Epithelial cell of proximal tubule (primary cell): ENCODE data around the gene ZCCHC7. TPM values are rescaled to one million over a fixed set of nuclear protein-coding genes. Genes with fewer than 3 reads are reported as not detected.
A peak's percentile ranks its signal among the peaks of the same experiment; 100 is the strongest.
"Not testable (repeated sequence)": the region's sequence is repeated elsewhere in the genome, so short reads cannot be mapped to it uniquely, and the experiment has no call there.

Experiments
- DNase-seq: peaks from one replicate; pipeline ENCODE4 v3.0.0-alpha.2; 2011; ENCODE audit warnings: low read depth
- H3K4me3 ChIP-seq: 2 replicates; pipeline ENCODE4 v1.5.1; 2011; ENCODE audit warnings: low read depth, mild to moderate bottlenecking, low read length
- total RNA-seq: library from RNA; depleted of rRNA; stranded (reverse); fragments of >200 nt; gene quantifications from 2 replicates; pipeline ENCODE4 v1.2.3, GENCODE V29; 2015
- TF ChIP-seq, protein P1 (sequence below): conservative IDR thresholded peaks from 2 replicates; pipeline ENCODE4 v1.5.1; 2012; ENCODE audit warnings: low read depth, mild to moderate bottlenecking, low read length

ZCCHC7 gene
- 8.8 and 13.3 TPM in 2 replicates for total RNA-seq

DNA sequence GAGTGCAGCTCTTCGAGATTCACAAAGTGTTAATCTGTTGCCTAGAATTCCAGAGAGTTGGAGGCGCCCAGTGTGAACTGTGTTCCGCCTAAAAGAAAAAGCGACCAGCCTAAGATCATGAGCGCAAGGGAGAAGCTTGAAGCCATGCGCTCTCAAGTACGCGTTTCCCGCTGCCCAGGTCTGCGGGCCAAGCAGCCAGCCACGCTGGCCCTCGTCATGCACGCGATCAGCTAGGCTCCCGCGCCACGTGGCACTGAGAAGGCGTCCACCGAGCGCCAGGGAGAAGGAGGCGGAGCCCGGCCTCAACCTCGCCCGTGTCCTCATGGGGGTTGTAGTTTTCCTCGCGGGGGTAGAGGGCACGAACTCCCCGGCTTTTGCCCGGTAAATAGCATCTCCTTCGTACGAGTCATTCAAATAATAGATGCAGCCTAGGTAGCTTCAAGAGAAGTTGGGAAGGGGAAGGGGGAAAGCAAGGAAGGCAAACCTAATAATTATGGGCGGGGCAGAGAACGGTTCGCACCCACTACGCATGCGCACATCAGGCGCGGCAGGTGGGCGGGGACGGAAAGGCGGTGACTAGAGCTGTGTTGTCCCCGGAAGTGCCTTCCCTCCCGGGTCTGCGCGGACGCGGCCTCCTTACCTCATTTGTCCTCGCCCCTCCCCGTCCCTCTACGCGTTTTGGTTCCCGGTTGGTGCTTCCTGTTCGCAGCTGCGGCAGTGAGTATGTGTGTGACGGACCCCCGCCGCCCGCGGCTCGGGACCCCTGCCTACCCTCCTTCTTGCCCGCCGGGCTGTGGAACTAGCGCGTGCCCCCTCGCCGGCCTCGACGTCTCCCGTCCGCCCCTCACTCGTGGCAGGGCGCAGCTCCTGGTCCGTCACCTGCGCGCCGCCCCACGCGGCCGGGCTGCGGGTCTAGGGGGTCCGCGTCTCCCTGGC lies at the start of gene ZCCHC7:
Gene ZCCHC7 (plus strand): TSS at position 668 of the 936 bp plus-strand sequence.
- TF ChIP-seq, protein P1, sequence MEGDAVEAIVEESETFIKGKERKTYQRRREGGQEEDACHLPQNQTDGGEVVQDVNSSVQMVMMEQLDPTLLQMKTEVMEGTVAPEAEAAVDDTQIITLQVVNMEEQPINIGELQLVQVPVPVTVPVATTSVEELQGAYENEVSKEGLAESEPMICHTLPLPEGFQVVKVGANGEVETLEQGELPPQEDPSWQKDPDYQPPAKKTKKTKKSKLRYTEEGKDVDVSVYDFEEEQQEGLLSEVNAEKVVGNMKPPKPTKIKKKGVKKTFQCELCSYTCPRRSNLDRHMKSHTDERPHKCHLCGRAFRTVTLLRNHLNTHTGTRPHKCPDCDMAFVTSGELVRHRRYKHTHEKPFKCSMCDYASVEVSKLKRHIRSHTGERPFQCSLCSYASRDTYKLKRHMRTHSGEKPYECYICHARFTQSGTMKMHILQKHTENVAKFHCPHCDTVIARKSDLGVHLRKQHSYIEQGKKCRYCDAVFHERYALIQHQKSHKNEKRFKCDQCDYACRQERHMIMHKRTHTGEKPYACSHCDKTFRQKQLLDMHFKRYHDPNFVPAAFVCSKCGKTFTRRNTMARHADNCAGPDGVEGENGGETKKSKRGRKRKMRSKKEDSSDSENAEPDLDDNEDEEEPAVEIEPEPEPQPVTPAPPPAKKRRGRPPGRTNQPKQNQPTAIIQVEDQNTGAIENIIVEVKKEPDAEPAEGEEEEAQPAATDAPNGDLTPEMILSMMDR, result no peak

DNA sequence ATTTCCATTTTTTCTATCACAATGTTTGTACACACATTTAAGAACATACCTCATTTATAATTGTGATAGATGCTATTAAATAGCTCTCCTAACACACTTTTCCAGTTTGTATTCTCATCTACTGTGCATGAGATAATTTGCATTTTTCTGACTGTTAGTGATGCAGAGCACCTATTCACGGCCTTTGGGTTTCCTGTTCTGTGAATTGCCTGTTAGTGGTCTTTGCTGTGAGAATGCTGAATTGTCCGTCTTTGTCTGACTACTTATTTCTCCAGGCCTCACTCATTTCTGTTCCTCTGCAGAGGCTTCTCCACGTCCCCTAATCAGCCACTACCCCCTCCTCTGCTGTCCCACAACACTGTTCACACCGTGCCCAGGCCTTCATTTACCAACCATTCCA lies 45.6 kb upstream of the ZCCHC7 start:
- DNase-seq, H3K4me3 ChIP-seq: not testable (repeated sequence)

More for the DNA sequence above, at the start of gene ZCCHC7:
- peak within 1 kb of the TSS; percentile 96 for H3K4me3 ChIP-seq
- DNase-seq, result peak; percentile 58

DNA sequence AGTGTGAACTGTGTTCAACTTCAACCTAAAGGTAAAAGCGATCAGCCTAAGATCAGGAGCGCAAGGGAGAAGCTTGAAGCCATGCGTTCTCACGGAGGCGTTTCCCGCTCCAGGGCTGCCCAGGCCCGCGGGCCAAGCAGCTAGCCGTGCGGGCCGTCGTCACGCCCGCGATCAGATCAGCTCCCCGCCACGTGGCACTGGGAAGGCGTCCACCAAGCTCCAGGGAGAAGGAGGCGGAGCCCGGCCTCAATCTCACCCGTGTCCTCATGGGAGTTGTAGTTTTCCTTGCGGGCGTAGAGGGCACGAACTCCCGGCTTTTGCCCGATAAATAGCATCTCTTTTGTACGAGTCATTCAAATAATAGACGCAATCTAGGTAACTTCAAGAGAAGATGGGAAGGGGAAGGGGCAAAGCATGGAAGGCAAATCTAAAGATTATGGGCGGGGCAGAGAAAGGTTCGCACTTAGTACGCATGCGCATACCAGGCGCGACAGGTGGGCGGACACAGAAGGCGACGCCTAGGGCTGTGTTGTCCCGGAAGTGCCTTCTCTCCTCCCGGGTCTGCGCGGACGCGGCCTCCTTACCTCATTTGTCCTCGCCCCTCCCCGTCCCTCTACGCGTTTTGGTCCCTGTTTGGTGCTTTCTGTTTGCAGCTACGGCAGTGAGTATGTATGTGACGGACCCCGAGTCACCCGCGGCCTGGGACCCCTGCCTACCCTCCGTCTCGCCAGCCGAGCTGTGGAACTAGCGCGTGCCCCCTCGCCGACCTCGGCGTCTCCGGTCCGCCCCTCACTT lies 40.8 kb upstream of the ZCCHC7 start:
- peak overlapping the region; percentile 99 for H3K4me3 ChIP-seq
- TF ChIP-seq, protein P1, result no peak
- peak; percentile 64 for DNase-seq

DNA sequence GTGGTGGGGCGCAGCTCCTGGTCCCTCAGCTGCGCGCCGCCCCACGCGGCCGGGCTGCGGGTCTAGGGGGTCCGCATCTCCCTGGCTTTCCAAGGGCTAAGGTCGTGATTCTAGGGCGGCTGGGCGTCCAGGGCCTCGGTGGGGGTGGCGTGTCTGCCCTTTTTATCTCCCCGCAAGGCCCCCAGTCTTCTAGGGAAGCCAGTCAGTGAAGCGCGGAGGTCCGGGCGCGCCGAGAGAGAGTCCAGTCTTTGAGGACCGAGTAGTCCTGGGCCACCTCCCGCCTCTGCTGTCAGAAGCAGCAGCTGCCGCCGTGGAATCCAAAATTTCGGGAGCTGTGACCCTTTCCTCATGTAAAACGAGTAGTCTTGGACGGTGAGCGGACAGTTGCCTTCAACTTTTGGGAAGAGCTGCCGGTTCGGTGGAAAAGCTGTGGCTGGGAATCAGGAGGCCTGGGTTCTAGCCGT lies 40.2 kb upstream of the ZCCHC7 start:
- not testable (repeated sequence) for DNase-seq
- peak overlapping the region; percentile 99 for H3K4me3 ChIP-seq

DNA sequence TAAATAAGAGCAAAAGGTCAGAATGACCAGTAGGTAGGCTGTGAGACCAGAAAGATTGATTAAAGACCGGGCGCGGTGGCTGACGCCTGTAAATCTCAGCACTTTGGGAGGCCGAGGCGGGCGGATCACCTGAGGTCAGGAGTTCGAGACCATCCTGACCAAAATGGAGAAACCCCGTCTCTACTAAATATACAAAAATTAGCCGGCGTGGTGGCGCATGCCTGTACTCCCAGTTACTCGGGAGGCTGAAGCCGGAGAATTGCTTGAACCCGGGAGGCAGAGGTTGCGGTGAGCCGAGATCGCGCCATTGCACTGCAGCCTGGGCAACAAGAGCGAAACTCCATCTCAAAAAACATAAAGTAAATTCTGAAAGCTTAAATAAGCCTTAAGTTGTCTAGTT lies 38.9 kb upstream of the ZCCHC7 start:
- not testable (repeated sequence) for DNase-seq, H3K4me3 ChIP-seq

DNA sequence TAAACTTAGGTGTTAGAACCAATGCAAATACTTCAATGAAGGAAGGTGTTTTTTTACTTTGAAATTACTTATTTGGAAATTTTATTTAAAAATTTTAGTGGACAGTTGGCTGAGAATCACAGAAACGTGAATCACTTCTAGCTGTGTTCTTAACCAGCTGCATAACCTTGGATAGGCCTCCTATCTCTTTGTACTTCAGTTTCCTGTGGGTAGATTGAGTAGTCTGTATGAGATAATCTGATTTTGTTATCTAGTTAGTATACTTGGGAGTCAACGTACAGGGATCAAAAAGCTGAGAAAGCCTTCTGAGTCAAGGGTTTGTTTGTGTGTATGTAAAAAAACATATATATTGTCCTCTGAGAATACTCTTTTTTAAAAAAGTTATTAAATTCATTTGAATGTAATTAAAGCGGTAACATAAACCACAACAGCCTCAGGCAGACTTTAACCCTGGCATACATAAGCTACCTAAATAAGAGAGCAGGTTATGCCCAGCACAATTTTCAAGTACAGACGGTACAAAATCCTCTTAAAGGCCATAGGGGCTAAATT lies 38.1 kb upstream of the ZCCHC7 start:
- TF ChIP-seq, protein P1, result no peak
- no peak overlapping the region for H3K4me3 ChIP-seq
- no peak for DNase-seq

DNA sequence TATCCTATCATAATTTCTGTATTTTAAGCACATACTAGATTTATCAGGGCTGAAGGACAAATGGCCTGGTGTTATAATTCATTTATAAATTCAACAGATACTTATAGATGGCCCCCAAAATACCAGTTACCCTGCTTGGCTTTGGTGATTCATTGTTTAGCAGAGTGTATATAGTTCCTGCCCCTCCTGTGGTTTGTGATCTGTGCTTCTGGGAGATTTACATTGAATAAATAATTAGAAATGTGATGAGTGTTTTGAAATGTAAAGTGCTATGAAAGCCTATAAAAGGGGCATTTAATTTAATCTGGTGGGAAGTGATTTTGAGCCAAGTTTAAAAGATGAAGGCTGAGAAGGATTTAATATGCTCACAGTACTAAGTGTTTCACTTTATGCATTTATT lies 36.7 kb upstream of the ZCCHC7 start:
- no peak for DNase-seq
- TF ChIP-seq, protein P1, result no peak

DNA sequence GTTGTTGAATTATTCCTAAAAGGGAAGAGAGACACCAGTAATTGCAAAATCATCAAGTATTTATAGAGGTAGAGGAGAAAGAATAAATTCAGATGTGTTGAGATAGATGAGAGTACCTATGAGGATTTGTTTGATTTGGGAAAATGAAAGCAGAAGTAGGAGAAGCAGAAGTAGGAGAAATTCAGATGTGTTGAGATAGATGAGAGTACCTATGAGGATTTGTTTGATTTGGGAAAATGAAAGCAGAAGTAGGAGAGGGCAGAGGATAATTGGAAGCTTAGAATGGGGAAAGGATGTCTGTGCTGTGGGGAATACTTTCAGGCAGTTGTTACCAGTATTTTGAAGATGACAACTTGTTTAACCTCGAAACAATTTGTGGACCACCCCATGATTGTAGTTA lies 35.1 kb upstream of the ZCCHC7 start:
- no peak for DNase-seq
- no peak overlapping the region for H3K4me3 ChIP-seq
- TF ChIP-seq, protein P1, result no peak

More for the DNA sequence above, 36.7 kb upstream of the ZCCHC7 start:
- H3K4me3 ChIP-seq, result no peak overlapping the region

DNA sequence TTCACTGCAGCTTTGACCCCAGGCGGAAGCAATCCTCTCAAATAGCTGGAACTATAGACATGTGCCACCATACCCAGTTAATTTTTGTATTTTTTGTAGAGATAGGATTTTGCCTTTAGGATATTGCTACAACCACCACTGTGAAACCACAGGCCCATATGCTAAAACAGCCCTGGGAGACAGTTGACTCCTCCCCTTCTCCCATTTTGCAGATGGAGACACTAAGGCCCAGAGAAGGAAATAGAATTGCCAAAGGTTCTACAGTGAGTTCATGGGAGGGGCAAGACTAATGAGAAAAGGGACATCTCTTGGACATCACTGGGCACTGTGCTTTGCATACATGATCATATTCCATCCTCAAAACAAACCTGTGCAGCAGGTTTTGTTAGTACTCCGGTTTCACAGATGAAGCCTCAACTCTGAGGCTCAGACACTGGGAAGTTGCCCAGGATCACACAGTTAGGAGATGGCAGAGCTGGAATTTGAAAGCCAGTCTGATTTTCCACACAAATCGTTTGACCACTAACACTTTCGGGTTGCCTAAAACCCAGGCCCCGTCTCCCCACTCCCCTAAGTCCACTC lies 27.6 kb upstream of the ZCCHC7 start:
- DNase-seq, H3K4me3 ChIP-seq: not testable (repeated sequence)
